Measurements from ENCODE around the gene STAG1.
"Not testable (repeated sequence)": the region's sequence is repeated elsewhere in the genome, so short reads cannot be mapped to it uniquely, and the experiment has no call there.

STAG1 gene

DNA sequence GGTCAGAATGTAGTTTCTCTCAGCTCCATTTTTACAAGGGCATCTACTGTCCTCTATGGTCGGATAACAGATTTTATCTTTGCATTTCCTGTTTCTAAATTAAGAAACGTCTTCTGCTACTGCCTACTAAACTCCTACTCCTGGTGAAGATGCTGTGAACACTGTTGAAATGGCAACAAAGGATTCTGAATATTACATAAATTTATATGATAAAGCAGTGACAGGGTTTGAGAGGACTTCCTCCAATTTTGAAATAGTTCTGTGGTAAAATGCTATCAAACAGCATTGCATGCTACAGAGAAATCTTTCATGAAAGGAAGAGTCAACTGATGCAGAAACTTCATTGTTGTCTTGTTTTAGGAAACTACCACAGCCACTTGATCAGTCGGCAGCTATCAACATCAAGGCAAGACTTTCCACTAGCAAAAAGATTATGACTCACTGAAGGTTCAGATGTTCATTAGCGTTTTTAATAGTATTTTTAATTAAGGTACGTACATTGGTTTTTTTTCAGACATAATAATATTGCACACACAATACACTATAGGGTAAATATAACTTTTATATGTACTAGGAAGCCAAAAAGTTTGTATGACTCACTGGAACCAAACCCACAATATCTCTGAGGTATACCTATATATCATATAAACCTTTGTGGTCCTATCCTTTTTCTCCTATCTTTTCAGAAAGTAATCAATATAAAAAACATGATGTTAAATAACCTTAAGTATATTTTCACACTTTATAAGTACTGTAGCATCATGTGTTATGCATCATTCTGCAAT, 156.1 kb downstream of the STAG1 start:
- DNase-seq (ENCODE audit: low read depth in 2 of 2) = no peak

- no peak for DNase-seq (ENCODE audit: low read depth in 2 of 2)
These were observed 165.6 kb downstream of the STAG1 start for GRCh38 chr3:136586580-136586979.

DNA sequence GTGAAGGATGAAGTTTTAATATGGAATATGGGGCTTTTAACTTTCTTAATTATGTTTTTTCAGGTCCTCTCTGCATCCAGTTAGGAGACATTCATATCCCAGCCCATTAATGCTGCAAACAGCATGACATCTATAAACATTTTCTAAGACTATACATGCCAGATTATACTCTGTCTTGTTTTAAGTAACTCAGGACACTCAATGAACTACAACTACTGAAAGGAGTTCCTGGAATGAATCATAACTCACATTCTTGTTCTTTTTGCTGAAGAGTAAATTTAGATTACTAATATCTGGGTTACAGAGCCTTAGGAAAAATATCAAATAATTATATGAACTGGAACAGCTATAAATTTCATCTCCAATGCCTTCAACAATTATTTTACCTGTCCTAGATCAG, 167.4 kb downstream of the STAG1 start:
- no peak for DNase-seq (ENCODE audit: low read depth in 2 of 2)

- no peak for DNase-seq (ENCODE audit: low read depth in 2 of 2)
These were observed 168.4 kb downstream of the STAG1 start for GRCh38 chr3:136583823-136584222.

DNA sequence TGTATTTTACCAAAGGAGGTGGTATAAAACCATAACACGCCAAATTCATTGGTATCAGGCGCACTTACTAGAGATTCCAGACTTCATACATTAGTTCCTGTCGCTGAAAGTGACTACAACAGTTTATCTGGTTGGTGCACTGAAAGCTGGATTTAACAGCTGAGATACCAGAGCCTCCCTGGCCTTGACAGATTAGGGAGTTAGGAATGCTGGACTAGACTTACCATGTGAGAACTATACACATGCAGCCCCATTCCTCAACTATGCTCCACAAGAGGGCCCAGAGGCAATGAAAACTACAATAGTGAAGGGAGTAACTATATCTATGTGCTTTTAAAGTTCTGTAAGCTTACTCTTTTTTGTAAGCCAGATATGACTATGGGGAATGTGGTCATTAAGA, 174.4 kb downstream of the STAG1 start:
- no peak for DNase-seq (ENCODE audit: low read depth in 2 of 2)

DNA sequence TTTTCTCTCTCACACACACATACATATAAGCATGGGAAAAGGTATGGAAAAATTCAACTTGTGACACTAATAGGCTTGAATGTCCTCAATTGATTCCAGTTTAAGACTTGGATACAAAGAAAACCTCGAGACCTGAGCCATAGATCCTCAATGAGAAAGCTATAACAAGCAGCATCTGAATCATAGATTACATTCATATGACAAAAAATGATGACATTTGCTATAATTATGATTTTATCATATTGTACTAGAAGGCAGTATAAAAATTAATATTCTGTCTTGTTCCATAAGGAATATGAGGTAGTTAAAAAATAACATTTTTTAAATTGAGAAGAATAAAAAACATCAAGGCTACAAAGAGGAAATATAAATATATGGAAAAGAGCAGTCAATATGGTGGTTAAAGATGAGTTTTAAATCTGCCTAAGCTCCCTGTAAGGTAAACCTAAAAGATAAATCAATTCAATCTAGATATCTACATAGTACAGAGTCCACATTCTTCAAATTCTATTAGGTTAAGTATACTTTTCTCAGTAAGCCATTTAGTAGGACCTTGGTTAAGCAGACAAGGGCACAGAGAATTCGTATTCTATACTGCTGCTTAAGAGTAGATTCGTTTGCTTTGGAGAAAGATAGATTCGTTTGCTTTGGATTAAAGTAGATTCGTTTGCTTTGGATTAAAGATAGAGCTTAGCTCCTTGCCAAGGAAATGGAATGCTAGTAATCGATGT, 175.7 kb downstream of the STAG1 start:
- no peak for DNase-seq (ENCODE audit: low read depth in 2 of 2)

GRCh38 chr3:136567599-136568188, 184.5 kb downstream of the STAG1 start:
- DNase-seq (ENCODE audit: low read depth in 2 of 2) = no peak

GRCh38 chr3:136564962-136565361, 187.2 kb downstream of the STAG1 start:
- DNase-seq (ENCODE audit: low read depth in 2 of 2) = not testable (repeated sequence)

DNA sequence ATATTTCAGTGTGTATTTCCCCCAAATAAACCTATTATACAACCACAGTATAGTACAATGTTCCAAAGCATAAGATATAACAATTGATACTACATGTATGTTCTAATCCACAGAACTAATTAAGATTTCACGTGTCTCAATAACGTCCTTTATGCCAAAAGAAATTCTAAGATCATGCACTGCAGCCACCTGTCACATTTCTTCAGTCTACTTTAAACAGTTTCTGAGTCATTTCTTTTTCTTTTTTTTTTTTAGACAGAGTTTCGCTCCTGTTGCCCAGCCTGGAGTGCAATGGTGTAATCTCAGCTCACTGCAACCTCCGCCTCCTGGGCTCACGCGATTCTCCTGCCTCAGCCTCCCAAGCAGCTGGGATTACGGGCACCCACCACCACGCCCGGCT, 190.2 kb downstream of the STAG1 start:
- DNase-seq (ENCODE audit: low read depth in 2 of 2) = no peak

- DNase-seq (ENCODE audit: low read depth in 2 of 2) = no peak
These were observed 192.3 kb downstream of the STAG1 start for GRCh38 chr3:136559896-136560295.

- DNase-seq (ENCODE audit: low read depth in 2 of 2) = not testable (repeated sequence)
These were observed 202.7 kb downstream of the STAG1 start for GRCh38 chr3:136549461-136549860.

DNA sequence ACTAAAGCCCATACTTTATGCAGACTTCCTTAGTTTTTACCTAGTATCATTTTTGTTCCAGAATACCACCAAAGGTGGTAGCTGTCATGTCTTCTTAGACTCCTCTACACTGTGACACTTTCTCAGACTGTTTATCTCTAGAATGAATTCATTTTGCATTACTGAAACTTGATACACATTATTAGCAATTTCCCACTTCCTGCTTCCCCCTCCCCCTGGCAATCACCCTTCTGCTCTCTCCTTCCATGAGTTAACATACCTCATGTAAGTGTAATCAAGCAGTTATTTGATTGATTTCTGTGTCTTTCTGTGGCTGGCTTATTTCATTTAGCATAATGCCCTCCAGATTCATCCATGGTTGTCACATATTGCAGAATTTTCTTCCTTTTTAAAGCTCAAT, 204.9 kb downstream of the STAG1 start:
- DNase-seq (ENCODE audit: low read depth in 2 of 2) = no peak

- no peak for DNase-seq (ENCODE audit: low read depth in 2 of 2)
These were observed 205.5 kb downstream of the STAG1 start for GRCh38 chr3:136546720-136547119.

- DNase-seq (ENCODE audit: low read depth in 2 of 2) = no peak
These were observed 206.4 kb downstream of the STAG1 start for GRCh38 chr3:136545664-136546268.

GRCh38 chr3:136544532-136544931, 207.6 kb downstream of the STAG1 start:
- DNase-seq (ENCODE audit: low read depth in 2 of 2) = no peak

- DNase-seq (ENCODE audit: low read depth in 2 of 2) = no peak
These were observed 208.8 kb downstream of the STAG1 start for GRCh38 chr3:136543385-136543784.

DNA sequence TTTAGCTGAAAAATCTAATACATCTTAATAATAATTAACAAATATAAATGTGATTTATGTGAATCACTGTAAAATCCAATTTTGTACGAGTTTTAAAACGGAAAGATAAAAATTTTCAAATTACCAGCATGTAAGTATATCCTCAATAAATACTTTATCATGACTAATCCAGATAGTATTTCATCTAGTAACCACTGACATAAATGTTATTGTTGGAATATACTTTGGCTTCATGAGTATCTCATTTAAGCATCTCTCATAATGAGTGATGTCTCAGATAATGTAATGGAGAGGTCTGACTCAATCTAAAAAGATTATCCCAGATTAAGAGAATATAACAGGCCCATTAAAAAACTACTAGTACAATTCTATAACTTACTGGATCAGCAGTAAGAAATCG, 216.3 kb downstream of the STAG1 start:
- DNase-seq (ENCODE audit: low read depth in 2 of 2) = no peak

- DNase-seq (ENCODE audit: low read depth in 2 of 2) = no peak
These were observed 219.4 kb downstream of the STAG1 start for GRCh38 chr3:136532766-136533165.

GRCh38 chr3:136518102-136518501, 234.1 kb downstream of the STAG1 start:
- DNase-seq (ENCODE audit: low read depth in 2 of 2) = no peak

DNA sequence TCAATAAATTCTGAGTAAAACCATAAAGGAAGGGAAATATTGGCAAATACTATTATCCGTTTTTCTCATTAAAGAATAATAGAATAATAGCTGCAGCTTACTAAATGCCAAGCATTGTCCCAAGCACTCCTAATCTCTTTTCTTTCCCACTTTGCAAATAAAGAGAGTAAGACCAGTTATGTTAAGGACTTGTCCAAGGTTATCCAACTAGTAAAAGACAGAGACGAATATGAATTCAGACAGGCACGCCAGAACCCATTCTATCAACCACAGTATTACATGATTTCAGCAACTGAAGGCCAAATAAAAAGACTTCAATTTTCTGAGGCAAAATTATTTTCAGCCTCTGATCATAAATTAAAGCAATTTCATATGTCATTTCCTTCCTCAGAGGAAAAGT, 235.5 kb downstream of the STAG1 start:
- no peak for DNase-seq (ENCODE audit: low read depth in 2 of 2)

DNA sequence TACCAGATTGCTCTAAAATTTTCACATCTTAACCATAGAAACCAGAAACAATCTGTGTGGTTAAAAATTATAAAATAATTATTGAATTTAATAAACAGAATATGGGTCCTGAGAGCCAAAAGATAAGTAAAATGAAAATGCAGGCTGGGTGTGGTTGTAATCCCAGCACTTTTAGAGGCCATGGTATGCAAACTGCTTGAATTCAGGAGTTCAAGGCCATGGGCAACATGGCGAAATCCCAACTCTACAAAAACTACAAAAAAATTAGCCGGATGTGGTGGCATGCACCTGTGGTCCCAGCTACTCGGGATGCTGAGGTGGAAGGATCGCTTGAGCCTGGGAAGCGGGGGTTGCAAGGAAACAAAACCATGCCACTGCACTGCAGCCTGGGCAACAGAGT, 236.1 kb downstream of the STAG1 start:
- DNase-seq (ENCODE audit: low read depth in 2 of 2) = no peak

DNA sequence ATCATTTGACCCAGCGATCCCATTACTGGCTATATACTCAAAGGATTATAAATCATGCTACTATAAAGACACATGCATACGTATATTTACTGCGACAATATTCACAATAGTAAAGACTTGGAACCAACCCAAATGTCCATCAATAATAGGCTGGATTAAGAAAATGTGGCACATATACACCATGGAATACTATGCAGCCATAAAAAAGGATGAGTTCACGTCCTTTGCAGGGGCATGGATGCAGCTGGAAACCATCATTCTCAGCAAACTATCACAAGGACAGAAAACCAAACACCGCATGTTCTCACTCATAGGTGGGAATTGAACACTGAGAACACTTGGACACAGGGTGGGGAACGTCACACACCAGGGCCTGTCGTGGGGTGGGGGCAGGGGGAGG, 237.6 kb downstream of the STAG1 start:
- DNase-seq (ENCODE audit: low read depth in 2 of 2) = not testable (repeated sequence)

DNA sequence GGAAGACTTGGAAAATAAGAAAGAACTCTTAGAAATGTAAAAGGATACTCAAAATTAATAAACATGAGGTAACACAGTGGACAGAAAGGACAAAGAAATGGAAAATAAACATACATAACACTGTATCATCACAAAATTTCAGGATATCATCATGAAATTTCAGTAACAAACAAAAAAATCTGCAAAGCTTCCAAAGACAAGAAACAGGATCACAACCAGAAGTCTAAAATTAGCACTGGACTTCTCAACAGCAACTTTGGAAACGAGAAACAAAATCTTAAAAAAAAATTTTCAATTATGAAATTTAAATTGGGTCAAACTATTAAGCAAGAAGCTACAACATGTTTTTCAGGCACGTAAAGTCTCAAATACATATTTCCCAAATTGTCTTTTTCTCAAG, 238.8 kb downstream of the STAG1 start:
- no peak for DNase-seq (ENCODE audit: low read depth in 2 of 2)

All from stimulated activated CD4-positive, alpha-beta T cell treated with anti-CD3 and anti-CD28 coated beads, Interleukin-1b, Interleukin-23, amount 100 ng/mL, for 1 hour (primary cell).